Measurements from ENCODE around the gene LGMN. TPM values are rescaled to one million over a fixed set of nuclear protein-coding genes. Genes with fewer than 3 reads are reported as not detected.

Gene LGMN
- polyA plus RNA-seq, 1 donor (not counting 4 experiments of a cell fraction or from before 2014, with no cell fraction given), result 61.0 TPM

GRCh38 chr14:92734618-92735017 lies 13.8 kb downstream of the LGMN start:
- Histone ChIP-seq H3K79me2 (ENCODE audit: control insufficient read depth, insufficient read depth, low read length) (no peaks in the 10 kb centered on the region), H3K27me3 (ENCODE audit: control insufficient read depth, extremely low read depth, insufficient read depth, low read length) (no peaks in the 10 kb centered on the region), H3K9me1 (ENCODE audit: control insufficient read depth, extremely low read depth, insufficient read depth, low read length) (no peaks in the 10 kb centered on the region), H4K20me1 (ENCODE audit: control insufficient read depth, extremely low read depth, insufficient read depth, low read length) (no peaks in the 10 kb centered on the region), H3K9me3 (ENCODE audit: control insufficient read depth, low read depth, low read length) (no peaks in the 10 kb centered on the region), H2AFZ (ENCODE audit: control insufficient read depth, low read length) (no peak overlapping the region), H3K4me2 (ENCODE audit: control insufficient read depth, extremely low read depth, insufficient read depth, low read depth, low read length) (no peak overlapping the region), H3K4me3 (ENCODE audit: control insufficient read depth in 2 of 3, extremely low read depth in 1 of 3, insufficient read depth in 2 of 3, low read depth in 1 of 3, low read length in 3 of 3) (no peak overlapping the region), H3K27ac (ENCODE audit: control insufficient read depth, insufficient read depth, low read length) (no peak overlapping the region), H3K4me1 (ENCODE audit: control insufficient read depth, extremely low read depth, insufficient read depth, low read length) (peaks cover 5% of the 10 kb centered on the region), H3K9ac (ENCODE audit: control insufficient read depth, extremely low read depth, insufficient read depth, low read length) (no peak overlapping the region), H3K36me3 (ENCODE audit: control insufficient read depth in 2 of 2, extremely low read depth in 1 of 2, insufficient read depth in 2 of 2, low read length in 2 of 2) (peaks cover 6 to 10% of the 10 kb centered on the region in 2 experiments)
- FAIRE-seq (no peak), DNase-seq (ENCODE audit: low read depth, low spot score) (no peak)
- TF ChIP-seq CTCF (optimal IDR thresholded peaks at IDR 0.05 in 1 of 3, IDR thresholded peaks at IDR 0.05 in 1 of 3, conservative IDR thresholded peaks at IDR 0.05 in 1 of 3; ENCODE audit: extremely low read depth in 1 of 3, insufficient read depth in 2 of 3, low read length in 3 of 3) (no peak), EZH2 (IDR thresholded peaks at IDR 0.05; ENCODE audit: low read length) (no peak)
- dilution Hi-C loops (cut with MboI; ENCODE audit: extremely low pct_ligation_motif_present, low sequenced_read_pairs), result no loop called here

GRCh38 chr14:92733007-92733406 lies 15.4 kb downstream of the LGMN start:
- Histone ChIP-seq H3K9ac (ENCODE audit: control insufficient read depth, extremely low read depth, insufficient read depth, low read length) (no peak overlapping the region), H2AFZ (ENCODE audit: control insufficient read depth, low read length) (no peak overlapping the region), H3K4me1 (ENCODE audit: control insufficient read depth, extremely low read depth, insufficient read depth, low read length) (peaks cover 5% of the 10 kb centered on the region), H3K79me2 (ENCODE audit: control insufficient read depth, insufficient read depth, low read length) (no peaks in the 10 kb centered on the region), H3K4me2 (ENCODE audit: control insufficient read depth, extremely low read depth, insufficient read depth, low read depth, low read length) (no peak overlapping the region), H3K27me3 (ENCODE audit: control insufficient read depth, extremely low read depth, insufficient read depth, low read length) (no peaks in the 10 kb centered on the region), H3K27ac (ENCODE audit: control insufficient read depth, insufficient read depth, low read length) (no peak overlapping the region), H3K36me3 (ENCODE audit: control insufficient read depth in 2 of 2, extremely low read depth in 1 of 2, insufficient read depth in 2 of 2, low read length in 2 of 2) (peaks cover 6 to 10% of the 10 kb centered on the region in 2 experiments), H3K9me1 (ENCODE audit: control insufficient read depth, extremely low read depth, insufficient read depth, low read length) (no peaks in the 10 kb centered on the region), H4K20me1 (ENCODE audit: control insufficient read depth, extremely low read depth, insufficient read depth, low read length) (no peaks in the 10 kb centered on the region), H3K9me3 (ENCODE audit: control insufficient read depth, low read depth, low read length) (no peaks in the 10 kb centered on the region), H3K4me3 (ENCODE audit: control insufficient read depth in 2 of 3, extremely low read depth in 1 of 3, insufficient read depth in 2 of 3, low read depth in 1 of 3, low read length in 3 of 3) (no peak overlapping the region)
- FAIRE-seq (no peak), DNase-seq (ENCODE audit: low read depth, low spot score) (no peak)
- no peak for TF ChIP-seq CTCF (optimal IDR thresholded peaks at IDR 0.05 in 1 of 3, IDR thresholded peaks at IDR 0.05 in 1 of 3, conservative IDR thresholded peaks at IDR 0.05 in 1 of 3; ENCODE audit: extremely low read depth in 1 of 3, insufficient read depth in 2 of 3, low read length in 3 of 3)
- TF ChIP-seq EZH2 (IDR thresholded peaks at IDR 0.05; ENCODE audit: low read length), result no peak
- dilution Hi-C loops (cut with MboI; ENCODE audit: extremely low pct_ligation_motif_present, low sequenced_read_pairs), result no loop called here

Measured in keratinocyte (primary cell).